Esophagus muscularis mucosa (tissue), 4 donors: ENCODE results near the gene AKIP1. TPM values are rescaled to one million over a fixed set of nuclear protein-coding genes. Genes with fewer than 3 reads are reported as not detected.
"Not testable (repeated sequence)": the region's sequence is repeated elsewhere in the genome, so short reads cannot be mapped to it uniquely, and the experiment has no call there.

ENCODE experiments used
- DNase-seq: peaks from one replicate; pipeline ENCODE4 v3.0.0-alpha.2; 2017; ENCODE audit errors: extremely low spot score
- H3K27ac ChIP-seq, 4 donors: fragments of 200-600 bp; sonication (generic); replicated peaks in 1 of 4; 1 replicate in 3 of 4; 2 replicates in 1 of 4; pipeline ENCODE4 v1.5.1; 2016 to 2019; ENCODE audit warnings: mild to moderate bottlenecking in 1 of 4
- H3K27me3 ChIP-seq, 4 donors: fragments of 200-600 bp; sonication (generic); one replicate each; pipeline versions ENCODE4 v1.5.1 to v1.6.0; 2016 to 2019
- H3K36me3 ChIP-seq, 4 donors: fragments of 200-600 bp; sonication (generic); one replicate each; pipeline ENCODE4 v1.5.1; 2016 to 2019
- H3K4me1 ChIP-seq, 4 donors: fragments of 200-600 bp; sonication (generic); one replicate each; pipeline ENCODE4 v1.5.1; 2016 to 2019
- H3K4me3 ChIP-seq, 4 donors: fragments of 200-600 bp; sonication (generic); 1 replicate in 2 of 4; 2 replicates in 2 of 4; pipeline ENCODE4 v1.5.1; 2016 to 2019; ENCODE audit warnings: mild to moderate bottlenecking in 4 of 4, moderate library complexity in 1 of 4
- H3K9me3 ChIP-seq, 4 donors: fragments of 200-600 bp; sonication (generic); 1 replicate in 3 of 4; 2 replicates in 1 of 4; pipeline ENCODE4 v1.5.1; 2016 to 2019
- CTCF ChIP-seq, 3 experiments: fragments of 200-600 bp in 2 of 3; fragments of 450-650 bp in 1 of 3; sonication (generic) in 2 of 3; IDR thresholded peaks; one replicate each; pipeline ENCODE4 v1.5.1; 2017 to 2019; ENCODE audit warnings: antibody characterized with exemption in 3 of 3, mild to moderate bottlenecking in 2 of 3, moderate library complexity in 1 of 3
- EP300 ChIP-seq: sonication (generic); formaldehyde crosslinking; IDR thresholded peaks from one replicate; pipeline ENCODE4 v1.6.1; 2017; ENCODE audit warnings: antibody characterized with exemption
- POLR2A ChIP-seq: fragments of 450-650 bp; IDR thresholded peaks from one replicate; pipeline ENCODE4 v1.6.1; 2017; ENCODE audit warnings: antibody characterized with exemption, moderate library complexity, mild to moderate bottlenecking, low read depth
- POLR2AphosphoS5 ChIP-seq, 2 donors: sonication (generic); formaldehyde crosslinking; IDR thresholded peaks; one replicate each; pipeline ENCODE4 v1.6.1; 2017; ENCODE audit warnings: antibody characterized with exemption in 2 of 2
- WGBS: methylation state at CpG from one replicate; pipeline ENCODE4 v1.1.5; 2018; 5-methylcytosine and 5-hydroxymethylcytosine counted together
- intact Hi-C: fragments of 100-400 bp; cut with DNase I; formaldehyde crosslinking; loops from one replicate; pipeline ENCODE4 v1.15.1; 2023
- total RNA-seq, 4 donors: library from RNA; depleted of rRNA; stranded (reverse); fragments of >200 nt; gene quantifications; one replicate each; pipeline versions ENCODE4 v1.1.0 to v1.2.1, GENCODE V29; 2016

The AKIP1 gene
- total RNA-seq, 4 donors from 2014 or later = 30.5 to 56.4 (median 41.7) TPM

- TF ChIP-seq POLR2AphosphoS5 (IDR thresholded peaks at IDR 0.05) = no peak
- TF ChIP-seq POLR2A = no peak
- no peak for TF ChIP-seq EP300
- TF ChIP-seq CTCF (IDR thresholded peaks at IDR 0.05) = no peak
- Histone ChIP-seq H3K9me3 (no peaks in the 10 kb centered on the region), H3K27me3 (no peaks in the 10 kb centered on the region), H3K4me3 (no peak overlapping the region), H3K36me3 (no peaks in the 10 kb centered on the region), H3K4me1 (peaks cover 0 to 8% (median 3%) of the 10 kb centered on the region in 4 donors), H3K27ac (no peak overlapping the region)
- no peak for DNase-seq
- WGBS = 55% methylated on average over 14 of the region's 14 CpGs
- intact Hi-C loops = no loop called here
Measured at GRCh38 chr11:8934742-8935488, 23.9 kb downstream of the AKIP1 start.

- DNase-seq, intact Hi-C loops, H3K4me1 ChIP-seq, H3K36me3 ChIP-seq, H3K4me3 ChIP-seq, H3K9me3 ChIP-seq, H3K27ac ChIP-seq, H3K27me3 ChIP-seq: not testable (repeated sequence)
- 100% methylated on average over 2 of the region's 2 CpGs for WGBS
Measured at GRCh38 chr11:8935789-8936188, 24.8 kb downstream of the AKIP1 start.

- Histone ChIP-seq H3K4me3 (no peak overlapping the region), H3K4me1 (peaks cover 0 to 8% (median 3%) of the 10 kb centered on the region in 4 donors), H3K27ac (no peak overlapping the region), H3K9me3 (no peaks in the 10 kb centered on the region), H3K27me3 (no peaks in the 10 kb centered on the region), H3K36me3 (no peaks in the 10 kb centered on the region)
- no peak for TF ChIP-seq POLR2A
- intact Hi-C loops = no loop called here
- no peak for DNase-seq
- 93% methylated on average over 10 of the region's 10 CpGs for WGBS
Measured at GRCh38 chr11:8937159-8937558, 26.2 kb downstream of the AKIP1 start.

- no peaks in the 10 kb centered on the region for H3K27me3 ChIP-seq
- 90% methylated on average over 14 of the region's 14 CpGs for WGBS
- H3K4me1 ChIP-seq = peaks cover 0 to 8% (median 3%) of the 10 kb centered on the region in 4 donors
- no peak overlapping the region for H3K27ac ChIP-seq
- TF ChIP-seq CTCF (IDR thresholded peaks at IDR 0.05) (no peak), POLR2AphosphoS5 (IDR thresholded peaks at IDR 0.05) (no peak), EP300 (no peak), POLR2A (no peak)
- no peak overlapping the region for H3K4me3 ChIP-seq
- no peaks in the 10 kb centered on the region for H3K9me3 ChIP-seq
- no peaks in the 10 kb centered on the region for H3K36me3 ChIP-seq
- DNase-seq = no peak
- intact Hi-C loops = no loop called here
Measured at GRCh38 chr11:8937659-8938058, 26.7 kb downstream of the AKIP1 start.

- Histone ChIP-seq H3K9me3 (no peaks in the 10 kb centered on the region), H3K4me1 (no peaks in the 10 kb centered on the region), H3K4me3 (no peak overlapping the region), H3K27me3 (no peaks in the 10 kb centered on the region), H3K36me3 (no peaks in the 10 kb centered on the region), H3K27ac (no peak overlapping the region)
- intact Hi-C loops = no loop called here
- TF ChIP-seq POLR2AphosphoS5 (IDR thresholded peaks at IDR 0.05) (no peak), CTCF (IDR thresholded peaks at IDR 0.05) (no peak), POLR2A (no peak), EP300 (no peak)
- 76% methylated on average over 8 of the region's 8 CpGs for WGBS
- DNase-seq = no peak
Measured at GRCh38 chr11:8941341-8942103, 30.5 kb downstream of the AKIP1 start.
